GM12801 (cell line): ENCODE data around the gene SAP30L.

Source experiments
- CTCF ChIP-seq: IDR thresholded peaks from one replicate; pipeline ENCODE4 v1.5.1; 2011; ENCODE audit warnings: control low read depth; ENCODE audit not compliant: insufficient read length; ENCODE audit errors: extremely low read depth

The SAP30L gene

GRCh38 chr5:154473581-154474283 is 27.9 kb downstream of the SAP30L start:
- TF ChIP-seq CTCF: no peak

GRCh38 chr5:154474396-154475334 is 28.9 kb downstream of the SAP30L start:
- TF ChIP-seq CTCF: no peak

- no peak for TF ChIP-seq CTCF
These were observed 30.0 kb downstream of the SAP30L start for GRCh38 chr5:154475591-154476353.

- no peak for TF ChIP-seq CTCF
These were observed 30.8 kb downstream of the SAP30L start for GRCh38 chr5:154476354-154477205.

GRCh38 chr5:154477382-154478223 is 31.8 kb downstream of the SAP30L start:
- no peak for TF ChIP-seq CTCF

GRCh38 chr5:154478224-154478565 is 32.4 kb downstream of the SAP30L start, which contains the start of gene HAND1:
TSS of gene HAND1 (minus strand) at chr5:154478227. CDS start at chr5:154478008, 219 bp downstream.
- no peak for TF ChIP-seq CTCF
